ENCODE data around the gene POLR2F.
"Not testable (repeated sequence)": the region's sequence is repeated elsewhere in the genome, so short reads cannot be mapped to it uniquely, and the experiment has no call there.

The POLR2F gene

GRCh38 chr22:37940698-37941376, 12.7 kb upstream of the POLR2F start:
- no peak for DNase-seq (ENCODE audit: low spot score)
- TF ChIP-seq, protein P1, sequence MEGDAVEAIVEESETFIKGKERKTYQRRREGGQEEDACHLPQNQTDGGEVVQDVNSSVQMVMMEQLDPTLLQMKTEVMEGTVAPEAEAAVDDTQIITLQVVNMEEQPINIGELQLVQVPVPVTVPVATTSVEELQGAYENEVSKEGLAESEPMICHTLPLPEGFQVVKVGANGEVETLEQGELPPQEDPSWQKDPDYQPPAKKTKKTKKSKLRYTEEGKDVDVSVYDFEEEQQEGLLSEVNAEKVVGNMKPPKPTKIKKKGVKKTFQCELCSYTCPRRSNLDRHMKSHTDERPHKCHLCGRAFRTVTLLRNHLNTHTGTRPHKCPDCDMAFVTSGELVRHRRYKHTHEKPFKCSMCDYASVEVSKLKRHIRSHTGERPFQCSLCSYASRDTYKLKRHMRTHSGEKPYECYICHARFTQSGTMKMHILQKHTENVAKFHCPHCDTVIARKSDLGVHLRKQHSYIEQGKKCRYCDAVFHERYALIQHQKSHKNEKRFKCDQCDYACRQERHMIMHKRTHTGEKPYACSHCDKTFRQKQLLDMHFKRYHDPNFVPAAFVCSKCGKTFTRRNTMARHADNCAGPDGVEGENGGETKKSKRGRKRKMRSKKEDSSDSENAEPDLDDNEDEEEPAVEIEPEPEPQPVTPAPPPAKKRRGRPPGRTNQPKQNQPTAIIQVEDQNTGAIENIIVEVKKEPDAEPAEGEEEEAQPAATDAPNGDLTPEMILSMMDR (IDR thresholded peaks at IDR 0.05; ENCODE audit: borderline replicate concordance, control extremely low read depth, extremely low read depth, insufficient read depth, missing control alignments), result no peak
- in situ Hi-C loops (cut with MboI; ENCODE audit: low sequenced_read_pairs, unreplicated experiment), result no loop called here

DNA sequence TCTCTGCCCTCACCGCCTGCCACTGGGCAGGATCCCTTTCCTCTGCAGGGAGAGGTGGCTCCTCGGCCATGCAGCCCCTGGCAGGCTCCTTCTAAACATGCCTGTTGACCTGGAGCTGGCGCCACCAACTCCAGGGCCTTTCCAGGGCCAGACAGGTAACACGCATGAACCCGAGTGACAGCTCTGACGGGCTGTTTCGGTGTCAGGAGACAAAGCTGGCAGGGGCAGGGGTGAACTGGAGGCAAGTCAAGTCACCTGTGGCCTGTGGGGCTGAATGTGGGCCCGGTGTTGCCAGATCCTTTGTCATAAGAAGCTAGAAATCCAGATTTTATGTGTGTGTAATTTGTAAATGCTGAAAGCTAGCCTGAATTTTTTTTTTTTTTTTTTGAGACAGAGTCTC, 11.4 kb upstream of the POLR2F start:
- in situ Hi-C loops (cut with MboI; ENCODE audit: low sequenced_read_pairs, unreplicated experiment), result no loop called here
- TF ChIP-seq, protein P1 (IDR thresholded peaks at IDR 0.05; ENCODE audit: borderline replicate concordance, control extremely low read depth, extremely low read depth, insufficient read depth, missing control alignments), result no peak
- no peak for DNase-seq (ENCODE audit: low spot score)

GRCh38 chr22:37943136-37943824, 10.2 kb upstream of the POLR2F start:
- in situ Hi-C loops (cut with MboI; ENCODE audit: low sequenced_read_pairs, unreplicated experiment), result no loop called here
- DNase-seq (ENCODE audit: low spot score), result no peak

DNA sequence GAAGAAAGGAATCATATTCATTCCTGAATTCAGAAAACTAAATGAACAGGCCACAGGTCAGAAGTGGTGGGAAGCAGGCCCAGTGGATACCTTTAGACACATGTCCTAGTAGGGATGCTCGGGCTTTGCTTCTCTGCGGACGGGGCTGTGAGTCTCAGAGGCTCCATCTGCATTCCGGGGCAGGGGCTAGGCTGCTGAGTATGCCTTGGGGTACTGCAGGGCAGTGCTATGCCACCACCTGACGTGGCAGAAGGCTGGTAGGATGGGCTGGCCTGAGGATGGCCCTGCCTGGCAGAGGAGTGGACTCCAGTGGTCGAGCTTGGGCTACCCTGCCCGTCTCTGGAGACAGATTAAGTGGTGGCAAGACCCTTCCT, 9.7 kb upstream of the POLR2F start:
- TF ChIP-seq, protein P1 (IDR thresholded peaks at IDR 0.05; ENCODE audit: borderline replicate concordance, control extremely low read depth, extremely low read depth, insufficient read depth, missing control alignments), result no peak
- no peak for DNase-seq (ENCODE audit: low spot score)
- in situ Hi-C loops (cut with MboI; ENCODE audit: low sequenced_read_pairs, unreplicated experiment), result no loop called here

More at GRCh38 chr22:37943136-37943824, 10.2 kb upstream of the POLR2F start:
- TF ChIP-seq, protein P1 (IDR thresholded peaks at IDR 0.05; ENCODE audit: borderline replicate concordance, control extremely low read depth, extremely low read depth, insufficient read depth, missing control alignments), result no peak

- in situ Hi-C loops (cut with MboI; ENCODE audit: low sequenced_read_pairs, unreplicated experiment); DNase-seq (ENCODE audit: low spot score): not testable (repeated sequence)
Observed at GRCh38 chr22:37944423-37944822, 9.1 kb upstream of the POLR2F start.

GRCh38 chr22:37947142-37947795, 6.2 kb upstream of the POLR2F start:
- DNase-seq (ENCODE audit: low spot score); in situ Hi-C loops (cut with MboI; ENCODE audit: low sequenced_read_pairs, unreplicated experiment): not testable (repeated sequence)

DNA sequence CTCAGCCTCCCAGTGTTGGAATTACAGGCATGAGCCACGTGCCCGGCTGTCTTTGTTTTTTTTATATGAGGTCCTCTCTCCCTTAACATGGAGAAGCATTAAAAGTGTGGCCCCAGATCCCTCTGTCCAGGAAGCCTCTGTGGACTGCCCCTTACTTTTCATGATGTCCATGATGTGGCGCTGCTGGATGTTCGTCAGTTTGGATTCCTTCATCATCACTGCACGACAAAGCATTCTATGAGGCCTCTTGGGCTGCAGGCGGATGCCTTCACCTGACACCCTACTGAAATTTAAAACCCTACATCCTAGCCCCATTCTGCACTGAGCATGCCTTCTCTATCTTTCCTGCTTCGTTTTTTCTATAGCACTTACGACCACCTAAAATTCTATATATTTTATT, 2.2 kb upstream of the POLR2F start:
- DNase-seq (ENCODE audit: low spot score), result no peak
- in situ Hi-C loops (cut with MboI; ENCODE audit: low sequenced_read_pairs, unreplicated experiment), result no loop called here
- TF ChIP-seq, protein P1 (IDR thresholded peaks at IDR 0.05; ENCODE audit: borderline replicate concordance, control extremely low read depth, extremely low read depth, insufficient read depth, missing control alignments), result no peak

DNA sequence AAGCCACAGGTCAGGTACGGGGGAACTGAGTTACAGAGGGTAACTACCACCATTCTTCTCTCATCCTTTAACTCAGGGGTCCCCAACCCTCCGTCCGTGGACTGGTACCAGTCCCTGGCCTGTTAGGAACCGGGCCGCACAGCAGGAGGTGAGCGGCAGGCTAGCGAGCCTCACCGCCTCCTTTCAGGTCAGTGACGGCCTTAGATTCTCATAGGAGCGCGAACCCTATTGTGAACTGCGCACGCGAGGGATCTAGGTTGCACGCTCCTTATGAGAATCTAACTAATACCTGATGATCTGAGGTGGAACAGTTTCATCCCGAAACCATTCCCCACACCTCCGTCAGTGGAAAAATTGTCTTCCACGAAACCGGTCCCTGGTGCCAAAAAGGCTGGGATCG, 870 bp upstream of the POLR2F start:
- DNase-seq (ENCODE audit: low spot score); in situ Hi-C loops (cut with MboI; ENCODE audit: low sequenced_read_pairs, unreplicated experiment): not testable (repeated sequence)

All from GM13976 (cell line).